K562 (cell line): Measurements from ENCODE around the gene ANKLE1. TPM values are rescaled to one million over a fixed set of nuclear protein-coding genes. Genes with fewer than 3 reads are reported as not detected.

Source experiments
- BRCA1 ChIP-seq, 2 experiments: fragments of 450-650 bp in 1 of 2; sonication (generic) in 1 of 2; formaldehyde crosslinking in 1 of 2; IDR thresholded peaks; 2 replicates each; pipeline versions ENCODE4 v1.5.0 to v1.6.1; 2017 to 2020; ENCODE audit warnings: mild to moderate bottlenecking in 1 of 2, missing genetic modification reagents in 1 of 2
- EHMT2 ChIP-seq: fragments of 450-650 bp; IDR thresholded peaks from 2 replicates; pipeline ENCODE4 v1.6.1; 2018; ENCODE audit warnings: antibody characterized with exemption
- KLF16 ChIP-seq: IDR thresholded peaks from 2 replicates; pipeline ENCODE4 v1.6.1; 2016; ENCODE audit warnings: antibody characterized with exemption
- NFE2L1 ChIP-seq: fragments of 450-650 bp; IDR thresholded peaks from 2 replicates; pipeline ENCODE4 v1.6.1; 2016; ENCODE audit warnings: missing genetic modification characterization, low read depth, mild to moderate bottlenecking, missing compliant biosample characterization, moderate library complexity, borderline replicate concordance
- OTX1 ChIP-seq: fragments of 450-650 bp; formaldehyde crosslinking; IDR thresholded peaks from 2 replicates; pipeline ENCODE4 v1.4.0; 2022; ENCODE audit warnings: mild to moderate bottlenecking
- PYGO2 ChIP-seq: fragments of 450-650 bp; IDR thresholded peaks from 2 replicates; pipeline ENCODE4 v1.6.1; 2016; ENCODE audit warnings: mild to moderate bottlenecking, missing genetic modification characterization, moderate library complexity, missing compliant biosample characterization
- RBM25 ChIP-seq: fragments of 200-400 bp; formaldehyde crosslinking; IDR thresholded peaks from 2 replicates; pipeline ENCODE4 v1.6.1; 2018; ENCODE audit warnings: low read length, low read depth, moderate library complexity; ENCODE audit not compliant: severe bottlenecking
- RFX5 ChIP-seq: IDR thresholded peaks from 2 replicates; pipeline ENCODE4 v1.6.1; 2011; ENCODE audit warnings: low read depth, mild to moderate bottlenecking, improper control_type of control experiment, low read length
- SRSF1 ChIP-seq: fragments of 200-400 bp; formaldehyde crosslinking; IDR thresholded peaks from 2 replicates; pipeline ENCODE4 v1.6.1; 2017; ENCODE audit warnings: mild to moderate bottlenecking, low read depth, low read length, moderate library complexity
- SUPT5H ChIP-seq: fragments of 450-650 bp; IDR thresholded peaks from 2 replicates; pipeline ENCODE4 v1.6.1; 2016
- TCF3 ChIP-seq: sonication (generic); formaldehyde crosslinking; IDR thresholded peaks from 2 replicates; pipeline ENCODE4 v1.4.0; 2020; ENCODE audit warnings: mild to moderate bottlenecking, missing genetic modification reagents
- ZC3H11A ChIP-seq: IDR thresholded peaks from 2 replicates; pipeline ENCODE4 v1.6.1; 2012; ENCODE audit warnings: low read depth, low read length, improper control_type of control experiment
- ZNF23 ChIP-seq: fragments of 250-450 bp; sonication (Bioruptor Pico); IDR thresholded peaks from 2 replicates; pipeline ENCODE4 v1.4.0; 2020; ENCODE audit warnings: mild to moderate bottlenecking
- ZNF24 ChIP-seq: fragments of 450-650 bp; IDR thresholded peaks from 2 replicates; pipeline ENCODE4 v1.6.1; 2016
- polyA plus RNA-seq, 8 experiments: library from polyadenylated mRNA; depleted of rRNA in 4 of 8; stranded (reverse) in 5 of 8; unstranded in 3 of 8; fragments of >200 nt; fragmentation: Nextera tagmentation in 2 of 8; fragmentation: Illumina TruSeq in 1 of 8; extraction: Ambion mirVana in 2 of 8; extraction: Trizol in 1 of 8; gene quantifications; 2 replicates each; pipeline versions ENCODE4 v1.2.1 to v1.2.3, GENCODE V29; 2011 to 2014; ENCODE audit warnings: inconsistent platforms in 1 of 8, missing spikeins in 1 of 8
- total RNA-seq, 7 experiments: library from RNA; depleted of rRNA in 6 of 7; stranded (reverse); fragments of >200 nt in 6 of 7; fragmentation: Illumina TruSeq in 2 of 7; extraction: Trizol in 2 of 7; gene quantifications; 2 replicates each; pipeline versions ENCODE4 v1.2.1 to v1.2.3, GENCODE V29; 2011 to 2021; ENCODE audit warnings: low replicate concordance in 1 of 7
- TF ChIP-seq, protein P1 (sequence below), 2 experiments: fragments of 450-650 bp in 1 of 2; sonication (generic) in 1 of 2; formaldehyde crosslinking in 1 of 2; IDR thresholded peaks; 2 replicates each; pipeline versions ENCODE4 v1.7.1 to v1.9.0; 2016 to 2022; ENCODE audit warnings: inconsistent platforms in 1 of 2, mild to moderate bottlenecking in 1 of 2, missing genetic modification reagents in 1 of 2
- TF ChIP-seq, protein P2 (sequence below): fragments of 450-650 bp; IDR thresholded peaks from 2 replicates; pipeline ENCODE4 v1.6.1; 2016; ENCODE audit warnings: antibody characterized with exemption
- TF ChIP-seq, protein P3 (sequence below), 2 experiments: fragments of 450-650 bp; conservative IDR thresholded peaks; 2 replicates each; pipeline ENCODE4 v1.6.1; 2017; ENCODE audit warnings: mild to moderate bottlenecking in 2 of 2, moderate library complexity in 2 of 2

Gene ANKLE1
- total and polyA plus RNA-seq, 9 of the 15 experiments (the other 6 are each of a cell fraction or from before 2014, with no cell fraction given), result 0.63 to 9.2 (median 2.9) TPM

DNA sequence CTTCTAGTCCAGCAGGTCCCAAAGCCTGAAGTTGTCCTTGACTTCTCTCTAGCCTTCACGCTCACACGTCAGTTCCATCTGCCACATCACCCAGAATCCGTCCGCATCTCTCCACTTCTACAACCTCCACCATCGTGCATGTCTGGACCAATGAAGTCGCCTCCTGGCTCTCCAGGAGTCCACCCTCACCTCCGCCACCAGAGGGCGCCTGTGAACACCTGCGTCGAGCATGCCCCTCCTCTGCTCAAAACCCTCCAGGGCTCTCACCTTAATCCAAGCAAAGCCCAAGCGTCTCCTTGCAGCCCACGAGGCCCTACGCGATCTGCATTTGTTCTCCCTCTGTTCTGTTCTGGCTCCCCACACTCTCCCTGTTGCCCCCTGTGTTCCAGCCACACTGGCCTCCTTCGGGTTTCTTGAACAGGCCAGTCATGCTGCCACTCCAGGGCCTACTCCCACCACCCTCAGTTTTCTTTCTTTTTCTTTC, 20.8 kb upstream of the ANKLE1 start (continued):
- TF ChIP-seq ZC3H11A (no peak), SRSF1 (no peak), SUPT5H (peak; percentile 43), ZNF23 (CRISPR knock-in tag) (no peak), NFE2L1 (no peak), KLF16 (0 out of 2 replicates have a peak, but pooled peaks have one; percentile 70), EHMT2 (0 out of 2 replicates have a peak, but pooled peaks have one; percentile 36), RFX5 (0 out of 2 replicates have a peak, but pooled peaks have one; percentile 30), RBM25 (no peak), PYGO2 (tag) (no peak), BRCA1 (IDR thresholded peaks at IDR 0.05) (no peak), BRCA1 (CRISPR knock-in tag; IDR thresholded peaks at IDR 0.05) (no peak), ZNF24 (no peak), OTX1 (CRISPR knock-in tag) (0 out of 2 replicates have a peak, but pooled peaks have one; percentile 25), TCF3 (0 out of 2 replicates have a peak, but pooled peaks have one; percentile 6)
- TF ChIP-seq, protein P1, sequence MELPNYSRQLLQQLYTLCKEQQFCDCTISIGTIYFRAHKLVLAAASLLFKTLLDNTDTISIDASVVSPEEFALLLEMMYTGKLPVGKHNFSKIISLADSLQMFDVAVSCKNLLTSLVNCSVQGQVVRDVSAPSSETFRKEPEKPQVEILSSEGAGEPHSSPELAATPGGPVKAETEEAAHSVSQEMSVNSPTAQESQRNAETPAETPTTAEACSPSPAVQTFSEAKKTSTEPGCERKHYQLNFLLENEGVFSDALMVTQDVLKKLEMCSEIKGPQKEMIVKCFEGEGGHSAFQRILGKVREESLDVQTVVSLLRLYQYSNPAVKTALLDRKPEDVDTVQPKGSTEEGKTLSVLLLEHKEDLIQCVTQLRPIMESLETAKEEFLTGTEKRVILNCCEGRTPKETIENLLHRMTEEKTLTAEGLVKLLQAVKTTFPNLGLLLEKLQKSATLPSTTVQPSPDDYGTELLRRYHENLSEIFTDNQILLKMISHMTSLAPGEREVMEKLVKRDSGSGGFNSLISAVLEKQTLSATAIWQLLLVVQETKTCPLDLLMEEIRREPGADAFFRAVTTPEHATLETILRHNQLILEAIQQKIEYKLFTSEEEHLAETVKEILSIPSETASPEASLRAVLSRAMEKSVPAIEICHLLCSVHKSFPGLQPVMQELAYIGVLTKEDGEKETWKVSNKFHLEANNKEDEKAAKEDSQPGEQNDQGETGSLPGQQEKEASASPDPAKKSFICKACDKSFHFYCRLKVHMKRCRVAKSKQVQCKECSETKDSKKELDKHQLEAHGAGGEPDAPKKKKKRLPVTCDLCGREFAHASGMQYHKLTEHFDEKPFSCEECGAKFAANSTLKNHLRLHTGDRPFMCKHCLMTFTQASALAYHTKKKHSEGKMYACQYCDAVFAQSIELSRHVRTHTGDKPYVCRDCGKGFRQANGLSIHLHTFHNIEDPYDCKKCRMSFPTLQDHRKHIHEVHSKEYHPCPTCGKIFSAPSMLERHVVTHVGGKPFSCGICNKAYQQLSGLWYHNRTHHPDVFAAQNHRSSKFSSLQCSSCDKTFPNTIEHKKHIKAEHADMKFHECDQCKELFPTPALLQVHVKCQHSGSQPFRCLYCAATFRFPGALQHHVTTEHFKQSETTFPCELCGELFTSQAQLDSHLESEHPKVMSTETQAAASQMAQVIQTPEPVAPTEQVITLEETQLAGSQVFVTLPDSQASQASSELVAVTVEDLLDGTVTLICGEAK (IDR thresholded peaks at IDR 0.05), result 0 out of 2 replicates have a peak, but pooled peaks have one; percentile 38
- TF ChIP-seq, protein P1 (CRISPR knock-in tag; IDR thresholded peaks at IDR 0.05), result no peak
- TF ChIP-seq, protein P2, sequence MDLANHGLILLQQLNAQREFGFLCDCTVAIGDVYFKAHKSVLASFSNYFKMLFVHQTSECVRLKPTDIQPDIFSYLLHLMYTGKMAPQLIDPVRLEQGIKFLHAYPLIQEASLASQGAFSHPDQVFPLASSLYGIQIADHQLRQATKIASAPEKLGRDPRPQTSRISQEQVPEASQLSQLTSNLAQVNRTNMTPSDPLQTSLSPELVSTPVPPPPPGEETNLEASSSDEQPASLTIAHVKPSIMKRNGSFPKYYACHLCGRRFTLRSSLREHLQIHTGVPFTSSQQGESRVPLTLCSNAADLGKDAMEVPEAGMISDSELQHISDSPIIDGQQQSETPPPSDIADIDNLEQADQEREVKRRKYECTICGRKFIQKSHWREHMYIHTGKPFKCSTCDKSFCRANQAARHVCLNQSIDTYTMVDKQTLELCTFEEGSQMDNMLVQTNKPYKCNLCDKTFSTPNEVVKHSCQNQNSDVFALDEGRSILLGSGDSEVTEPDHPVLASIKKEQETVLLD, result peak; percentile 54; the same call in 1 of the 2 replicates
- TF ChIP-seq, protein P3, sequence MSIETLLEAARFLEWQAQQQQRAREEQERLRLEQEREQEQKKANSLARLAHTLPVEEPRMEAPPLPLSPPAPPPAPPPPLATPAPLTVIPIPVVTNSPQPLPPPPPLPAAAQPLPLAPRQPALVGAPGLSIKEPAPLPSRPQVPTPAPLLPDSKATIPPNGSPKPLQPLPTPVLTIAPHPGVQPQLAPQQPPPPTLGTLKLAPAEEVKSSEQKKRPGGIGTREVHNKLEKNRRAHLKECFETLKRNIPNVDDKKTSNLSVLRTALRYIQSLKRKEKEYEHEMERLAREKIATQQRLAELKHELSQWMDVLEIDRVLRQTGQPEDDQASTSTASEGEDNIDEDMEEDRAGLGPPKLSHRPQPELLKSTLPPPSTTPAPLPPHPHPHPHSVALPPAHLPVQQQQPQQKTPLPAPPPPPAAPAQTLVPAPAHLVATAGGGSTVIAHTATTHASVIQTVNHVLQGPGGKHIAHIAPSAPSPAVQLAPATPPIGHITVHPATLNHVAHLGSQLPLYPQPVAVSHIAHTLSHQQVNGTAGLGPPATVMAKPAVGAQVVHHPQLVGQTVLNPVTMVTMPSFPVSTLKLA (conservative IDR thresholded peaks at IDR 0.05), result peak; percentile 56 to 60; a peak in 3 of 4 replicates
